ENCODE data around the gene ZNF747.

DNA sequence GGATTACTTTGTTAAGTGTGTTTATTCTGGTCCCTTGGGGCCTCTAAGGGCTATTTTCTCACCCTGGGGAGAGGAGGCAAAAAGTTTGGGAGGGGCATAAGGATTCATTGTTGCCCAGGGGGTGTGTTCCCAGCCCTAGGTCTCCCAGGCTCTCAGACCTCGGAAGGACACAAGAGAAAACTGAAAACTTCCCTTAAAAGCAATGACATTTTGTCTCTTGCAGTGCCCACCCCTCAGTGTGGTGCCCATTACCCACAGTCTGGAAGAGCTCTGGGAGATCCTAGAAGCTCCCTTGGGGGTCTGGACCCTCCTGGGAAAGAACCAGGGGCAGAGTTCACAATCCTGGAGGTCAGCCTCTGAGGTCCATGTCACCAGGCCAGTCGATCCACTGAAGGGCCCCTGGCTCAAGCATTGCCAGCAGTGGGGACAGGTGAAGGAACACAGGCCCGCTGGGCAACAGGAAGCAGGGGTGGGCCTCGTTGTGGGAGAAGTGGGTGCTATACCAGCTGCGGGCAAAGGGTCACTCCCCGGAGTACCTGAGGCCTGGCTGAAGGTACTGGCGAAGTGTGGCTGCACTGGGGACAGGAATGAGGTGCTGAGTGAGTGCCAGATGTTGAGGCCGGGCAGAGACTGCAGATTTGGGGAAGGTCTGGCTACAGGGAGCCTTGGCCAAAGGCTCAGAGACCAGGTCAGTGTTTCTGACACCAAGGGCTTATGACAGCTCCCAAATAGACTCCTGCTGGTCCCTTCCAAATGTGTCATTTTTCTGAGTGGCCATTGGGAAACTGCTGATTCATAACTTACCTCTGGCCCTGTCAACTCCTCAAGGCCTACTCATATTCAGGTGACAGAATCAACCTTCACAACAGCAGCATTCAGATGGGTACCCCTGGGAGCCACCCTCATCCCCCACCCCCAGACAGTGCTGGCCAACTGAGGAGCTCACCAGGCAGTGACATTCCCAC lies 4.6 kb upstream of the ZNF747 start:
- TF ChIP-seq CTCF (IDR thresholded peaks at IDR 0.05) (no peak), POLR2A (IDR thresholded peaks at IDR 0.05) (no peak), POLR2AphosphoS5 (IDR thresholded peaks at IDR 0.05) (no peak)

Data from prostate gland (tissue), 2 donors.